HG02943 (cell line): ENCODE results near the gene TTYH3.
"Not testable (repeated sequence)": the region's sequence is repeated elsewhere in the genome, so short reads cannot be mapped to it uniquely, and the experiment has no call there.

Source experiments
- ATAC-seq: cut with Tn5 transposase; IDR thresholded peaks from one replicate; pipeline ENCODE4 v1.9.1; 2021; ENCODE audit warnings: mild to moderate bottlenecking, low read depth, moderate library complexity; ENCODE audit not compliant: unreplicated experiment

TTYH3 gene

DNA sequence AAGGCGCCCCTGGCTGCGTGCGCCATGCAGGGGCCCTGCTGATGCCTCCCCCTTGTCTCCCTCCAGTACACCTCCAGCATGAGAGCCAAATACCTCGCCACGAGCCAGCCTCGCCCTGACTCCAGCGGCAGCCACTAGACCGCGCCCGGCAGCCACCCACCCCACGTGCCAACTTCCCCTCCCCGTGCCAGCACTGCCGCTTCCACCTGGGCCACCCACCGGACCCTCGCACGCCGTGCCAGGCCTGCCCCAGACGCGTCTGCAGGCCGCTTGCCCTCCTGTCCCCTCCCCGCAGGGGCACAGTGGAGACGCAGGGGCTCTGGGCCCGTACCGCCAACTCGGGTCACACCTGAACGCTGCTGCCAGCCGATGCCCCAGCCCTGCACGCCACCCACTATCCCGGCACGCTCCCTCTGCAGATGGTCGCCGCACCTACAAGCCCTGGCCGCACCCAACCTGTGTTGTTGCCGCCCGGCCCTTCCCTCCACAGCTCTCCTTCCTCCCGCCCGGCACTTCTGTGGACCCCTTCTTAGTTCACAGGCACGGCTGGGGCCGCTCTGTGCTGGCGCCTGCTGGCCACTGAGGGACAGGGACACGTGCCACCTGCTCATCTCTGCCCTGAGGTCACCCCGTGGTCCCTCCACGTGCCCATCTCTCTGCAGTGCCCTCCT is 30.0 kb downstream of the TTYH3 start:
- no peak for ATAC-seq

DNA sequence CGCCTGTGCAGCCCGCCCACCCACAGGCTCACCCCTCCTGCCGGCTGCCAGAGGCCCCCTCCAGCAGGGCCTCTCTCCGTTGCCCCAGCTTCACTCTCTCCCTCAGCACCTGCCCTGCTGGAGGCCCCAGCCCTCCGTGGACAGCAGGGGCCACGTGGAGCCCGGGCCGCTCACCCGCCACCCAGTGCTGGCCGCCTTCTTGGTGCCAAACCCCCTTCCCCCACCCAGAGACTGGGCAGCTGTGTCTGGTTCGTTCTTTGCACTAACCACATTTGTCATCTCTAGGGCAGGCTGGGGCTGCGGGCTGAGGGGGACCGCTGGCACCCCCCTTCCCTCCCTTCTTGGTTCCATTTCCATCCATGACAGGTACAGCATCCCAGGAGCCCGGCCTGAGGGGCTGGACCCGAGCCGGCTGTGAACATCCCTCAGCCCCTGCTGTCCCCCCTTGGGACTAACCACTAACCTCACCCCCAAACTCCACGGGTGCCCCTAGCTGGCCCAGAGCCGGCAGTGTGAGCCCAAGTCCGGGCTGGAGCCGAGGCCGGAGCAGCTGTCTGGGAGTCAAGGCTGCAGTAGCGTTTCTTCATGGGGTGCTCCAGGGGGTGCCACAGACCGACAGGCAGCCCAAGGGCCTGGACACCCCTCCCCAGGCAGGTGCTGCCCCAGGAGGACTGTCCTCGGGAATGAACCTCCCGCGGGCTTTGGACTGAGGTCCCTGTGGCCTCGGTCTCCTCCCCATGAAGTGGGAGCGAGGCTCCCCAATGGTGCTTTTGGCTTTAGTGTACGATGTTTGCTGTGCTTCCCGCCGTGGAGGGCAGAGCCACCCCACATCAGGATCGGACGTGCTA is 30.7 kb downstream of the TTYH3 start:
- no peak for ATAC-seq

DNA sequence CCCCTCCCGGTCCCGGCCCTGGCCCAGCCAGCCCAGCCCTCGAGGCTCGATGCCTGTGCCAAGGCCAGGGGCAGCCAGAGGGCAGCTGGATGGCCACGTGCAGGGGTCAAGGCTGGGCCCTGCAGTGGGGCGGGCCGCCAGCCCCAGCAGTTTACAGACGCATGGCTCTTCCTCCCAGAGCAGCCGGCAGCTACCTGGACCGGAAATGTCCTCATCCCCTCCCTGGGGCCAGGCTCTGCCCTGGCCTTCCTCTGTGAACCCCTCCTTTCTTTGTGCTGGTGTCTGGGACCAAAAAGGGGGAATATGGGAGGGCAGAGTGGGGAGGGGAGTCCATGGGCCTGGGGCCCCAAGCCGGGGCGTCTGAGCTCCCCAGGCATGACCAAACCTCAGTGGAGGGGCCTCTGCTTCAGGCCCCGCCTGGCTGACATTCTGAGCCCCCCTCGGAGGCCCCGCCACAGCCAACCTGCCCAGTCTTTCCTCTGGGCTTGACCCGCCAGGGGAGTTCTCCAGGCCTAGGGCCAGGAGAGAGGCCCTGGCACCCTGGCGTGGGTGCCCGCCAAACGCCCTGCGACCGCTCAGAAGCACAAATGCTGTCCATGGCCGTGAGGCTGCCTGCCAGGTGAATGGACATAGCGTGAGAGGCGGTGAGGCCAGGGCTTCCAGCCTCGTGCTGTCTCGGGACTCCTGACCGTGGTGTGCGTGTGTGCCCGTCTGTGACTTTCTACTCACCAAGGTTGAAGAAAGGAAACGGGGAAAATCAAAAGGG is 31.5 kb downstream of the TTYH3 start:
- no peak for ATAC-seq

DNA sequence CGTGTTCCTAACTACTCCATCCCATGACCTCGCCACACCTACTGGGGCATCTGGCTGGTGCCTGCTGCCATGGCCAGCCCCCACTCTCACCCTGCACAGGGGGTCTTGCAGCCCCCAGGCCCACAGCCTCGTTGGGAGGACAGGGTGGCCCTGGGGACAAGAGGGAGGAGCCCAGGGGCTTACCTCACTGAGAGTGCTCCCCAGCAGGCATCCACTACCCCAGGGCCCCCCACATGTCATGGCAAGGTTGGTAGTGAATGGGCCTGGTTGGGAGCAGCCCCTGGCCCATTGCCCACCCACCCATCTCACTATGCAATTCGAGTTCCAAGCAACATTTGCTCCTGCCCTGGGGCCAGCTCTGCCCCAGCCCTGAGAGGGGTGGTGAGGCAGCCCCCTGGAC is 32.2 kb downstream of the TTYH3 start:
- ATAC-seq, result no peak

DNA sequence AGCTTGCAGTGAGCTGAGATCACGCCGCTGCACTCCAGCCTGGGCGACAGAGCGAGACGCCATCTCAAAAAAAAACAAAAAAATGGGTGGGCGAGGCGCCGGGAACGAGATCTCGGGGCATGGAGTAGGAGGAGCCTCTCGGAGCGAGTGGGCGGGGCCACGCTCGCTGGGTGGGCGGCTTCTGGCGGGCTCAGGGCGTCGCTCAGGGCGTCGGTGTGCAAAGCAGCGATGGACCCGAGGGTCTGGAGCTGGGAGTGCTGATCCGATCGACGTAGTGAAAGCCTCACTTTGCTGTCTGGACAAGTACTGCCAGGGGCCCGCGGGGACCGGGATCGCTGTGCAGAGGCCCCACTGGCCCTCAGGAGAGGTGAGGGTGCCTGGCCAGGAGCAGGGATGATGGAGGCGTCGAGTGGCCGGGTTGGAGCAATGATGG is 33.6 kb downstream of the TTYH3 start:
- ATAC-seq, result no peak

DNA sequence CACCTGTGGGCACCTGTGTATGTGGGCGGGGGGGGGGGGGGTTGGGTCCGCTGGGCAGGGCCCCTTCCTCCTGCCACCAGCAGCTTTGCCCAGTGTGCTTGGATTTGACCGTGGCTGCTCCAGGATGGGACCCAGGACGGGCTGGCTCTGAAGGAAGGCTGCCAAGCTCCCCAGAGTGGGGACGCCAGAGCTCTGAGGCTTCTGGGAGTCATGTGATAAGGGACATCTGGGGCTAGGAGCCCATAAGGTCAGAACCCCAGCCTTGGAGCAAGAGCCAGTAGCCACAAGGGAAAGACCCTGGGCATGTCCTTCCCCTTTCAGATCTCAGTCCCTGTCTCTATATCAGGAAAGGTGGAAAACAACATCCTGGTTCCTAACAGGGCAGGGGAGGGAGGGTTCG is 34.4 kb downstream of the TTYH3 start:
- ATAC-seq, result no peak

DNA sequence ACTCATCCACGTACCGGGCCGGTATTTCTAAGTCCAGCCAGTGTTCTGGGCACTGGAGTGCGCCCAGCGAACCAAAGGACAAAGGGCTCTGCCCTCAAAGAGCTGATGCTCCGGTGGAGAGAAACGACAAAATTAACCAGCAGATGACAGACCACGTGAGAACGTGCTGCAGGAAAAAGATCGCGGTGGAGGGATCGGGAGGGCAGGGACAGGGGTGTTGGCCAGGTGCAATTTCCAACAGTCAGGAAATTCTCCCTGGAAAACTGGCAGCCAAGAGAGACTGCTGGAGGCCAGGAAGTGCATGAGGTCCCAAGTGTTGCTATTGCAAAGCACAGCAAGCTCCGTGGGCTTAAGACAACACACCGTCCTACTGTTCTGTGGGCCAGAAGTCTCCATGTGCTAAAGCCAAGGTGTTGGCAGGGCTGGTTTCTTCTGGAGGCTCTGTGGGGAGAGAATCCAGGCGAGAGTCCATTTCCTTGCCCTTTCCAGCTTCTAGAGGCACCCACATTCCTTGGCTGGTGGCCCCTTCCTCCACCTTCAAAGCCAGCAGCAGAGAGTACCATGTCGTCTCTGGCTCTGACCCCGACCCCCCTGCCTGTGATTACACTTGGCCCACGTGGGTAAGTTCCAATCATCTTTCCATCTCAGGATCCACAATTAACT is 34.9 kb downstream of the TTYH3 start:
- no peak for ATAC-seq

DNA sequence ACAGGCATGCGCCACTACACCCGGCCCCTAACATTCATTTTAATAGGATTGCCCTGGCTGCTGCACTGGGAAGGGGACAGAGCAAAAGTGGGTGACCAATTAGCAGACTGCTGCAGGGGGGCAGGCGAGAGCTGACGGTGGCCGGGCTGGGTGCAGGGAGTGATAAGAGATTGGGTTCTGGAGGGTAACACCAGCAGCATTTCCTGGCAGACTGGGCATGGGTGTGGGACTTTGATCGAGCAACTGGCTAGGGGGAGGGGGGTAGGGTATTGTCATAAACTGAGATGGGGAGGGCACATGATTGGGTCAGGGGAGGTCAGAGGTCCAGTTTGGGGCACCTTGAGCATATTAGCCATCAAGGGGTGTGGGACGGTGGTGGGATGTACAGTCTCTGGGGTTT is 36.1 kb downstream of the TTYH3 start:
- ATAC-seq, result no peak

DNA sequence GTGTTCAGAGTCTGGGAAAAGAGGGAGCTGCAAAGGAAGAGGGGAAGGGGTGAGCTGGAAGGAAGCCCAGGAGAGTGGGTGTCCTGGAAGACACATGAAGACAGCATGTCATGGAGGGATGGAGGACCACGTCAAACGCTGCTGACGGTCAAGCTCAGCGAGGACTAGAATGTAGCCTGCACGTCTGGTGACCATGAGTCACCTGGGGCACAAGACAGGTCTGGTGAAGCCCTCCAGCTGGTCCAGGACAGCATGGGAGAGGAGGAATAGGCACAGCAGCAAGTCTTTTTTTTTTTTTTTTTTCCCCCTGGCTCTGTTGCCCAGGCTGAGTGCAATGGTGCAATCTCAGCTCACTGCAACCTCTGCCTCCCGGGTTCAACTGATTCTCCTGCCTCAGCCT is 36.6 kb downstream of the TTYH3 start:
- no peak for ATAC-seq

DNA sequence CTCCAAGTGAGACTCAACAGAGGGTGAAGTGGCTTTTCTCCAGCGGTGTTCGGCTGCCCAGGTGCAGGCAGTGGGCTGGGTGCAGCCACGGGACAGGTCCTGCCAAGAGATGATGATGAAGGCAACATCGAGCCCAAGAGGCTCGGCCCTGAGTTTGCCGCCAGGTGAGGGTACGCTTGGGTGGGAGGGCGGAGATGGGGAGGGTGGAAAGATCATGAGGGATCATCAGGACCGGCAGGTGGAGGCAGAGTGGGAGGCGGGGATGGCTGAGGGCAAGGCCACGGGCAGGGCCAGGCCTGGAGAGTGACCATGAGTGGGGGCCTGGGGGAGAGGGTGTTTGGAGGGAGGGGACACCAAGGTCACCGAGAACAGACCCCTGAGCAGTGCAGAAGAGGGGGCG is 38.4 kb downstream of the TTYH3 start:
- no peak for ATAC-seq

DNA sequence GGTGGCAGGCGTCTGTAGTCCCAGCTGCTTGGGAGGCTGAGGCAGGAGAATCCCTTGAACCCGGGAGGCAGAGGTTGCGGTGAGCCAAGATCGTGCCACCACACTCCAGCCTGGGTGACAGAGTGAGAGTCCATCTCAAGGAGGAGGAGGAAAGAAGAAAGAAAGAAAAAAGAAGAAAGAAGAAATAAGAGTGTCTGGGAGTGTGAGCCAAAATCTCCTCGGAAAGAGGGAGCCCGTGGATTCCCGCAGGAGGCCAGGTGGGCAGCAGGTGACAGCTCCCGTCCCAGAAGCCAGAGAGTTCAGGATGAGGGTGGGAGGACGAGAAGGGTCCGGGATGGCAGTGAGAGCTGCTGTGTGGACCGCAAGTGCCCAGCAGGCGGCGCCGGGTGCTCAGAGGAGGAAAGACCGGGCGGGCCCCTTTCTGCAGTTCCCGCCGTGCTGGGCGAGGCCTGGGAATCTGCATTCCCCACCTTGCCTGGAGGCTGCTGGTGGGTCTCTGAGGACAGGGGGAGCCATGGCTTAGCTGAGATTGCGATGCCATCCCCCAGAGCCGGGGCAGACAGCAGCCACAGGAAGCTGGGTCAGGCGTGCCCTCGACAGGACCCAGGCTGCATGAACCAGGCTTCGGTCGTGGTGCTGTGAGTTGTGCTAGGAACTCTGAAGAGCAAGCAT is 39.1 kb downstream of the TTYH3 start:
- no peak for ATAC-seq

DNA sequence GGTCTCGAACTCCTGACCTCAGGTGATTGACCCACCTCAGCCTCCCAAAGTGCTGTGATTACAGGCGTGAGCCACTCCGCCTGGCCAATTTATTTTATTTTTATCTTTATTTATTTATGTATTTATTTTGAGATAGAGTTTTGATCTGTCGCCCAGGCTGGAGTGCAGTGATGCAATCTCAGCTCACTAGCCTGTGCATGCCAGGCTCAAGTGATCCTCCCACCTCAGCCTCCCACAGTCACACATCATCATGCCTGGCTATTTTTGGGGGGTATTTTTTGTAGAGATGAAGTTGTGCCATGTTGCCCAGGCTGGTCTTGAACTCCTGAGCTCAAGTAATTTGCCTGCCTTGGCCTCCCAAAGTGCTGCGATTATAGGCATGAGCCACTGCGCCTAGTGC is 41.4 kb downstream of the TTYH3 start:
- ATAC-seq, result not testable (repeated sequence)

DNA sequence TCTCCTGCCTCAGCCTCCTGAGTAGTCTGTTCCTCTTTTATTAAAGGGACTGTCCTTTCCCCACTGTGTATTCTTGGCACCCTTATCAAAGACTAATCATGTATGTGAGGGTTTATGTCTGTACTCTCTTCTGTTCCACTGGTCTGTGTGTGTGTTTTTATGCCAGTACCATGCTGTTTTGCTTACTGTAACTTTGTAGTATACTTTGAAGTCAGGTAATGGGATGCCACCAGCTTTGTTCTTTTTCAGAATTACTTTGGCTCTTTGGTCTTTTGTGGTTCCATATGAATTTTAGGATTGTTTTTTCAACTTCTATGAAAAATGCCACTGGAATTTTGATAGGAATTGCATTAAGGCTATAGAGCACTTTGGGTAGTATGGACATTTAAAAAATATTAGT is 42.1 kb downstream of the TTYH3 start:
- no peak for ATAC-seq

DNA sequence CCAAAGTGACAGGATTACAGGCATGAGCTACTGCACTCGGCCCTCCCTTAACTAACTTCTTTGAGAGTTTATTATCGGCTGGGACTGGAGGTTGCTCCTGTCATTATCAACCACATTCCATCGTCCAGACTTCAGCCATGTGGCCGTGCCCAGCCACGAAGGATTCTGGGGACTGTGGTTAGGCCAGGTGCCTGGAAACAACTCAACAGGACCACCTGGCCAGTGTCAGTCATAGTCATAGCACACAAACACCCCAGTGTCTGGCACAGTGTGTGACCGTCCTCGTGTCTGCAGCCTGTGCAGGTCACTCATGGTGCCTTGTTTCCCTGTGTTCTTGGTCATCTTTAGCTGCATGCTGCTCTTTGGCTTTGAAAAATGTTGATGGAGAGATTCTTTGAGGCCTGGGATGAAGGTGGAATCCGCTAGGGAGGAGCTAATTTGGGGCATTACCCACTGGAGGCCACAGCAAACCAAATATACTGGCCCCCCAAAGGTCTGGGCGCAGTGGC is 43.5 kb downstream of the TTYH3 start:
- no peak for ATAC-seq

DNA sequence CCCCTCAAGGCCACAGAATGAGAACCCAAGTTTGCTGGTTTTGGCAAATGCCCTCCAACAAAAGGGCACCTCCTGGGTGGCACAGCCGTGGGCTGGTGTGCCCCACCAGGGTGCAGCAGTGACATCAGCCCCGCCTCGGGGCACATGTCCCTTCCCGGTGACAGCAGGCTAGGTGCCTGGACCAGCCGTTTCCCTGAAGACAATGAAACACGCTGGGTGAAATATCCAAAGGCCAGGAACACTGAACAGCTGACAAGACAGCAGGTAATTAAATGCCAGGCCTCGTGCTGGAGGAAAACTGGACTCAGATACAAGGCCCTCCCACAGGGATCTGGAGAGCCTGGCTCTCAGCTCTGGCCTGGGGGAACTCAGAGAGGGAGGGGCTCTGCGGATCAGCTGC is 44.8 kb downstream of the TTYH3 start:
- not testable (repeated sequence) for ATAC-seq

DNA sequence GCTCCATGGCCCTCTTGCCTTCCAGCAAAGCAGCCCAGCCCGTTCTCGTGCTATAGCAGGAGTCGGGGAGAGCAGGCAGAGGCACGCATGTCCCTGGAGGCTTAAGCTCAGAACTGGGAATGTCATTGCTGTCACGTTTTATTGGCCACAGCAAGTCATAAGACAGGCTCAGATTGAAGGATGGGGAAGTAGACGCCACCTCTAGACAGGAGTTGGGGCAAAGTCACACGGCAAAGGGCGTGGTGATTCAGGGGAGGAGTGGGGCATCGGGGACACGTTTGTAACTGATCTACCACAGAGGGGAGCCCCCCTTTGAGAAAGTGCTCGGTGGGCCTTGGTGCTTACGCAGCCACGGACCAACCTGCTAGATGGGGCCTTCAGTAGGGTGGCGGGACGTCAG is 46.7 kb downstream of the TTYH3 start:
- ATAC-seq, result not testable (repeated sequence)

DNA sequence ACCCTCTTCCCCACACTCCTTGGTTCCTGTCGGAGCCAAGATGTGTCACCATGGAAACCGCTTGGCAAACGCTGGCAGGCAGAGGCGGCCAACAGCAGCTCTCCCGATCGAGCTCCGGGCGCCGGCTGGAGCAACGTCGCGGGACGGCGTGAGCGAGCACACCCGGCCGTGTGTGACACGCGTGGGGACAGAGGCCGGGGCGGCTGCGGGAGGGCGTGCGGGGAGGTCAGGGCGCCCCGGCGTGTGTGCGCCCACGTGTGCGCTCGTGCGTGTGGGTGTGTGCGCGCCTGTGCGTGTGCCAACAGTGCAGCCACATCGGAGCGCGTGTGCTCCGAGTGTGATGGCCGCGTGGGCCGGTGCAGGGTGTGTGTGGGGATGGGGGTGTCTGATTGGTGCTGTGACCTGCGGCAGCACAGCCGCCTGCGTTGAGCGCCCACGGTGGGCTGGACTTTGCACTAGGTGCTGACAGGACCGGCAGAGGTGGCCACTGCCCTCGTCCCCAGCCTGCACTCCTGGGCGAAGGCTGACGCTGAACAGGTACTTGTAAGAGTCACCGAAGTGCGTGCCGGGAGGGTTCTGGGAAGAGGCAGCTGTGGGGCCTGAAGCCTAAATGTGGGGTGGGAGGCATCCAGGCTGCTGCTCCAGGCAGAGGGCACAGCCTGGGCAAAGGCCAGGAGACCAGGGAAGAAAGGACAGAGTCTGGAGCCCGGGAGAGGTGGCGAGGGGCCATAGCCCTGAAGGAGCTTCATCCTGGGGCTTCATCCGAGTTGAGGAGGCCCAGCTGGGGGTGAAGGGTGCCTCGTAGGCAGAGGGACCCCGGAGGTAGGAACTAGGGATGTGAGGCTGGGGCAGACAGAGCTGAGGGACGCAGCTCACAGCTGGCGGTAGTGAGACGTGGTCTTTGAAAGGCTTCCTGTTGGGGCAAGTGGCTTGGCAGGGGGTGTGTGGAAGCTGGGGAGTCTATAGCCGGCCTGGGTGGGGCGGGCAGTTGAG is 47.6 kb downstream of the TTYH3 start:
- not testable (repeated sequence) for ATAC-seq

DNA sequence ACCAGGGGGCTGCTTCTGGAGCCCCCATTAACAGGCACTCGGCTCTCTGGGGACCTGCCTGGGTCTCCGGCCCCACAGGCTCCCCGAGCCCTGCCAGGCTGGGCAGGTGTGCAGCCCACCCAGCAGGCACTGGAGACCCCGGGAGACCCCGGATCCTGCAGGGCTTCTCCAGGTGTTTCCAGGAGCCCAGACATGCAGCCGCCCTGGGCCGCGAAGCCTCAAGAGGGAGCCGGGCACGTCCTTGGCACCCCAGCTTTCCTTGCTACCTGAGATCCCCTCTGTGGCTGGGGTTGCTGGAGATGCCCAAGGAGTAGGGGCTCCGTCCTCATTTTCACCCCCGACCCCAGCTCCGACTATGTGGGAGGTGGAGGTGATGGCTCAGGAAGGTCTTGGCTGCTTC is 48.5 kb downstream of the TTYH3 start:
- ATAC-seq, result no peak
